HG02885 (cell line): Measurements from ENCODE around the gene NLRP7.

Experiments used
- ATAC-seq: cut with Tn5 transposase; IDR thresholded peaks from one replicate; pipeline ENCODE4 v1.9.1; 2021; ENCODE audit warnings: mild to moderate bottlenecking; ENCODE audit not compliant: unreplicated experiment, poor library complexity

NLRP7 gene

DNA sequence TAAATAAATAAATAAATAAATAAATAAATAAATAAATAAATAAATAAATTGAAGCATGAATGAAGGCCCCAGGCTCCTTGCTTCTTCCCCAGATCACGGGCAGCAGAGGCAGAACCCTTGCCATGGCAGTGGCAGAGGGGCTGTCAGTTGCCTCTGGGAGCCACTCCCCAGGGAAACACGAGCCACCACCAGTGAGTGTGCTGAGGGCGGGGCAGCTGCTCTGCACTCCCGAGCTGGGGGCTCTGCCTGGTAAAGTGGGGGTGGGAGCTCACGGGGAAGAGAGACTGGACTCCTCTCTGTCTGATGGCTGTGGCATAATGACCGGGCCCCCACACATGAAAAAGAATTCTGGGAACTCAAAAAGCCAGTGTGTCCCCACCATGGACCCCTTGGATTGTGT lies 65.4 kb downstream of the NLRP7 start:
- no peak for ATAC-seq

DNA sequence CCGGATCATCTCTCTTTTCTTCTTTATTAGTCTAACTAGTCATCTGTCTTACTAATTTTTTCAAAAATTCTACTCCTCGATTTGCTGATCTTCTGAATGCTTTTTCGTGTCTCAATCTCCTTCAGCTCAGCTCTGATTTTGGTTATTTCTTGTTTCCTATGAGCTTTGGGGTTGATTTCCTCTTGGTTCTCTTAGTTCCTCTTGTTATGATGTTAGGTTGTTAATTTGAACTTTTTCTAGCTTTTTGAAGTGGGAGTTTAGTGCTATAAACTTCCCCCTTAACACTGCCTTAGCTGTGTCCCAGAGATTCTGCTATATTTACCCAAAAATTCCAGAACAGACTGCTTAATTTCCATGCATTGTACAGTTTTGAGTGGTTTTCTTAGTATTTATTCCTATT lies 69.9 kb downstream of the NLRP7 start:
- ATAC-seq: no peak

DNA sequence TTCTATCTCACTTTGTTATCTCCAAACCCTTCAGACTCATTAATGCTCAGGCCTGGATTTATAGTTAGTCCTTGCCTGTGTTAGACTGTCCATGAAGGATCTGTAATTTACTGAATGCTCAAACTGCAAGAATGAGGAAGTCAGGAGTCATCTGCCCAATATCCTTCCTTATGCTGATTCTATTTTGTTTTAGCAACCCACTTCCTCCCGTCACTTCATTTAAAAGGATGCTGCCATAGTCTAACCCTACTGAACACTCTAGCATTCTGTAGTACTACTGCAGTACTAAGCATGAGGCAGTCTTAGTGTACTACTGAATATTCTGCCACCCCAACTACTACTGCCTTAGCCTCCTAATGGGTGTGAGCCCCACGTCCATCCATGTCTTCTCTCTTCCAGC lies 71.8 kb downstream of the NLRP7 start:
- no peak for ATAC-seq

DNA sequence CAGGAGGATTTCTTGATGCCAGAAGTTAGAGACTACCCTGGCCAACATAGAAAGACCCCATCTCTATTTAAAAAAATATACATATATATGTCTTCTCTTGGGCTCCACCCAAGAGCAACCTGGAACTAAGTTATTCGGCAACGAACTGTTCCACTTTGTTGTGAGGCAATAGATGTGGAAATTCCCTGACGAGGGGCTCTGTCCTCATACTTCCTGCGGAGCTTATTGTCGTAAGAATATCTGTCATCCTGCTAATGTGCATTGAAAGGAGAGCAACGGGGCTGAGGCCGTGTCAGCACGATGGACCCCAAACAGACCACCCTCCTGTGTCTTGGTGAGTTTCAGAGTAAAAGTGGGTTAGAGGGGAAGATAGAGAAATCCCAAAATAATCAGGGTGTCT lies 73.3 kb downstream of the NLRP7 start, which contains the start of gene FCAR:
FCAR (plus strand) TSS at position 246 of the 400 bp plus-strand sequence; CDS start at position 301, 55 bp downstream.
- ATAC-seq: no peak
